ENCODE data around the gene RND2.

DNA sequence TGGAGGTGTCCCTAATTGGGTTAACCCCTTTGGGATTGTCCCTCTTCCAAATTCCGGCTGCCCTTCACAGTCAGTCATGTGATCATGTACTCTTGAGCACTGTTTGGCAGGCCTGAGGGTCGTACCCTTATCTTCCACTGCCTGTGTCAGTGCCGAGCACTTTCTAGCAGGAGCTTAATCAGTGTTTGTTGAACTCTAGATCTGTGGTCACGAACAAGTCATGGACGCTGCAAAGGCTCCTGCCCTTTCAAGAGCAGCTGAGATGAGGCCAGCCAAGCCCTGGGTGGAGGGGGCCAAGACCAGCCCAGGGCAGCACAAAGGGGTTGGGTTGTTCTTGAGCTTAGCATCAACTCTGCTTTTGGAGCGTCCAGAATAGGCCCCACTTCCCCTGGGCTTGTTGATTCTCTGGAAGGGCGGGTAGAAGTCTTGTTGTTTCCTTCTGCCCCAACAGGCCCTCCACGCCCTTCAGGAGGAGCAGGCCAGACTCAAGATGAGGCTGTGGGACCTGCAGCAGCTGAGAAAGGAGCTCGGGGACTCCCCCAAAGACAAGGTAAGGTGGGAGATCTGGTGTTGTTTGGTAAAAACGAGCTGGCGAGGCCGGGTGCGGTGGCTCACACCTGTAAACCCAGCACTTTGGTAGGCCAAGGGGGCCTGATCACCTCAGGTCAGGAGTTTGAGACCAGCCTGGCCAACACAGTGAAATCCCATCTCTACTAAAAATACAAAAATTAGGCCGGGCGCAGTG is 13.1 kb upstream of the RND2 start:
- TF ChIP-seq, protein P1, sequence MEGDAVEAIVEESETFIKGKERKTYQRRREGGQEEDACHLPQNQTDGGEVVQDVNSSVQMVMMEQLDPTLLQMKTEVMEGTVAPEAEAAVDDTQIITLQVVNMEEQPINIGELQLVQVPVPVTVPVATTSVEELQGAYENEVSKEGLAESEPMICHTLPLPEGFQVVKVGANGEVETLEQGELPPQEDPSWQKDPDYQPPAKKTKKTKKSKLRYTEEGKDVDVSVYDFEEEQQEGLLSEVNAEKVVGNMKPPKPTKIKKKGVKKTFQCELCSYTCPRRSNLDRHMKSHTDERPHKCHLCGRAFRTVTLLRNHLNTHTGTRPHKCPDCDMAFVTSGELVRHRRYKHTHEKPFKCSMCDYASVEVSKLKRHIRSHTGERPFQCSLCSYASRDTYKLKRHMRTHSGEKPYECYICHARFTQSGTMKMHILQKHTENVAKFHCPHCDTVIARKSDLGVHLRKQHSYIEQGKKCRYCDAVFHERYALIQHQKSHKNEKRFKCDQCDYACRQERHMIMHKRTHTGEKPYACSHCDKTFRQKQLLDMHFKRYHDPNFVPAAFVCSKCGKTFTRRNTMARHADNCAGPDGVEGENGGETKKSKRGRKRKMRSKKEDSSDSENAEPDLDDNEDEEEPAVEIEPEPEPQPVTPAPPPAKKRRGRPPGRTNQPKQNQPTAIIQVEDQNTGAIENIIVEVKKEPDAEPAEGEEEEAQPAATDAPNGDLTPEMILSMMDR (IDR thresholded peaks at IDR 0.05): no peak
- TF ChIP-seq POLR2AphosphoS5 (IDR thresholded peaks at IDR 0.05) (no peak), POLR2A (IDR thresholded peaks at IDR 0.05) (no peak)

Data from breast epithelium (tissue), 3 donors.